ENCODE measurements around the gene RPA3. TPM values are rescaled to one million over a fixed set of nuclear protein-coding genes. Genes with fewer than 3 reads are reported as not detected.
A peak's percentile ranks its signal among the peaks of the same experiment; 100 is the strongest.
"Not testable (repeated sequence)": the region's sequence is repeated elsewhere in the genome, so short reads cannot be mapped to it uniquely, and the experiment has no call there.

RPA3 gene
- polyA plus RNA-seq, 3 donors from 2014 or later, result 59.0 to 90.4 (median 62.3) TPM

GRCh38 chr7:7696458-7697119 is 21.8 kb downstream of the RPA3 start:
- Mint-ChIP-seq H3K27me3 (ENCODE audit: low read depth in 3 of 3) (peaks cover 0 to 2% (median 0%) of the 10 kb centered on the region in 3 donors), H3K9me3 (no peaks in the 10 kb centered on the region), H3K4me3 (no peak overlapping the region), H3K27ac (peak overlapping the region in 1 of 6 donors; percentile 57), H3K36me3 (peaks cover 12 to 15% (median 12%) of the 10 kb centered on the region in 3 donors), H3K4me1 (peaks cover 15 to 44% of the 10 kb centered on the region in 2 donors)
- DNase-seq, result no peak

- peaks cover 12 to 15% (median 12%) of the 10 kb centered on the region in 3 donors for H3K36me3 Mint-ChIP-seq
- peaks cover 0 to 2% (median 0%) of the 10 kb centered on the region in 3 donors for H3K27me3 Mint-ChIP-seq (ENCODE audit: low read depth in 3 of 3)
- H3K4me1 Mint-ChIP-seq, result peaks cover 9 to 35% of the 10 kb centered on the region in 2 donors
- H3K9me3 Mint-ChIP-seq, result no peaks in the 10 kb centered on the region
- H3K4me3 Mint-ChIP-seq, result no peak overlapping the region
- no peak overlapping the region for H3K27ac Mint-ChIP-seq
- no peak for DNase-seq
Observed at GRCh38 chr7:7695111-7695817, 23.1 kb downstream of the RPA3 start.

- no peak overlapping the region for H3K27ac Mint-ChIP-seq
- H3K27me3 Mint-ChIP-seq (ENCODE audit: low read depth in 3 of 3), result peaks cover 0 to 2% (median 0%) of the 10 kb centered on the region in 3 donors
- peaks cover 12 to 15% (median 12%) of the 10 kb centered on the region in 3 donors for H3K36me3 Mint-ChIP-seq
- H3K4me3 Mint-ChIP-seq, result no peak overlapping the region
- H3K9me3 Mint-ChIP-seq, result no peaks in the 10 kb centered on the region
- no peak for DNase-seq
- peaks cover 2 to 27% of the 10 kb centered on the region in 2 donors for H3K4me1 Mint-ChIP-seq
Observed at GRCh38 chr7:7694542-7694941, 23.9 kb downstream of the RPA3 start.

GRCh38 chr7:7693881-7694280 is 24.5 kb downstream of the RPA3 start:
- Mint-ChIP-seq H3K36me3 (peaks cover 12 to 15% (median 12%) of the 10 kb centered on the region in 3 donors), H3K4me1 (peaks cover 0 to 24% of the 10 kb centered on the region in 2 donors), H3K9me3 (no peaks in the 10 kb centered on the region), H3K4me3 (no peak overlapping the region), H3K27ac (no peak overlapping the region), H3K27me3 (ENCODE audit: low read depth in 3 of 3) (peaks cover 0 to 2% (median 0%) of the 10 kb centered on the region in 3 donors)
- DNase-seq, result no peak

DNA sequence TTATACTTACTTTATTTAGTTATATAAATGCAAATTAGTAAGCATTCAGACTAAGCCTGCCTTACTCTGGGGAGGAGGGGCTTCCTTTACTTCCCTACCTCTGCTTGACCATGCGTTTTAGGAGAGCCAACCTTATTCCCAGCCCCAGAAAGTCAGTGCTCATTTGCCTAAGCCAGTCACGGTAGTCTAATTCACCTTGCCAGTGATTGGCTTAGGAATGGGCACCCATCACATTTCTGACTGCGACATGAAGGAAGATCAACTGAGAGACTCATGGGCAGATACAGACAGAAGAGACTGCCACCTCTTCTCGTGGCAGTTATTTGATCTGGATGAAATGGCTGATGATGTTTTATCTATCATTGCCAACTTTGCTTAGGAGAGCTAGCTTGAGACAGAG is 29.5 kb downstream of the RPA3 start:
- Mint-ChIP-seq H3K4me1 (peaks cover 5 to 25% of the 10 kb centered on the region in 2 donors), H3K4me3 (no peak overlapping the region), H3K36me3 (no peaks in the 10 kb centered on the region), H3K27me3 (ENCODE audit: low read depth in 3 of 3) (no peaks in the 10 kb centered on the region), H3K9me3 (no peaks in the 10 kb centered on the region), H3K27ac (no peak overlapping the region)
- no peak for DNase-seq

DNA sequence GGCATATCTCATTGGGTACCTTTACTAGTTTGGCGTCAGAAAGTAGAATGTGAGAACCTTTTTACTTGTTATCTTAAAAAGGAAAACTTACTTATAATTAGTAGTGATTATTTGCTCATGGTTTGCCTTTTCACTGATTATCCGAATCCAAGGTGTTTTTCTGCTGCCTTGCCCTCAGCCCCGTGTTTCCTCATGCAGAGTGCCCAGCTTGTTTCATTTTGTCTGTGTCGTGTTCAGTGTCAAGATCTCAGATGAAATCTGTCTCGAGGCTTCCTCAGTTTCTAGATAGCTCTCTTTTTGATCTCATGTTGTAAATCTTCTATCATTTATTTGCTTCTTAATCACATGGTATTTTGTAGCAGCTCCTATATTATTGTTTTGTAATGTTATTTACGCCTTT is 30.1 kb downstream of the RPA3 start:
- Mint-ChIP-seq H3K36me3 (no peaks in the 10 kb centered on the region), H3K27ac (peak overlapping the region in 2 of 6 donors; percentile 31 to 42), H3K4me3 (peak overlapping the region in 1 of 5 donors; percentile 8), H3K9me3 (no peaks in the 10 kb centered on the region), H3K27me3 (ENCODE audit: low read depth in 3 of 3) (no peaks in the 10 kb centered on the region), H3K4me1 (peaks cover 5 to 25% of the 10 kb centered on the region in 2 donors)
- DNase-seq, result no peak

DNA sequence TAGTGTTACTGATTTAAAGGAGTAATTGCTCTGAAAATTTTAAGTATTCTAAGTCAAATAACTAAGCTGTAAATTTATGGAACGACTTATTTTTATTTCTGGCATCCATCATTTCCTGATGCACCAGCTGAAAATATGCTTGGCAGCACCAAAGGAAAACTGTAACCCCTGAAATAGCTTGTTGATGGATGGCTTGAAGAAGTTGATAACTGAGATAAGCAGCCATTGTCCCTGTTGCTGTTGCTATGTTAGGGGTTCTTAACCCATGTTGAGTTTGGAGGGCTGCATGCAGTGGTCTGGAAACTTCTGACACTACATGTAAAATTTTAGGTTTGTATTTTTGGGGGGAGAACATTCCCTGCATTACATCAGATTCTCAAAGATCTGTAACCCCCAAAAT is 30.6 kb downstream of the RPA3 start:
- peaks cover 6 to 29% of the 10 kb centered on the region in 2 donors for H3K4me1 Mint-ChIP-seq
- peak overlapping the region in 1 of 5 donors; percentile 8 for H3K4me3 Mint-ChIP-seq
- no peaks in the 10 kb centered on the region for H3K27me3 Mint-ChIP-seq (ENCODE audit: low read depth in 3 of 3)
- no peaks in the 10 kb centered on the region for H3K36me3 Mint-ChIP-seq
- no peaks in the 10 kb centered on the region for H3K9me3 Mint-ChIP-seq
- peak overlapping the region in 1 of 6 donors; percentile 31 for H3K27ac Mint-ChIP-seq
- DNase-seq, result no peak

DNA sequence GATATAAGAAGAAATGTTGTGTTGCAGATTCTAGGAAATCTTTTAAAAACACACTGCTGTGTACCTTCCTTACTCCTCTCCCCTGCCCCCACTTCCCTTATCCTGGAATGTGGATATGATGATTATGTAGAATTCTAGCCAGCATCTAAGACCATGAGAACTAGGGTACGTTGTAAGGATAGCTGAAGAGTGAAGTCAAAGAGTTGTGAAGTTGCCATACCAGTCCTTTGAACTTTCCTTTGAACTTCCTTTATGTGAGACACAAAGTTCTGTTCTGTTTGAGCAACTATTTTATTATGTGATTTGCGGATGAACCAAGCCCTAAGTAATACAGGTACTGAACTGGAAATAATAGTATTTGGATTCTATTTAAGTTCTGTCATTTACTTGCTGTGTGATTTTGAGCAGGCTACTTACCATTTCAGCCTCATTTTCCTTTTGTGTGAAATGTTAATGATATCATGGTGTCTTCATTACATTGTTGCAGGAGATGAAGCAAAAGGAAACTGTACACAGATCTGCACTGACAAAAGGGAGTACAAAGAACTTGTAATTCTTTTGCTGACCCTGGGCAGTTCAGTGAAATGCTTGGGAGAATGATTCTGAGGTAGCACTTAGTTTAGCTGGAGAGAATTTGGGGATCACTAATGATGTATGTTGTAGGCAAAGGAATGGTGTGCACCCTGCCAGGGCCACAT is 31.4 kb downstream of the RPA3 start:
- Mint-ChIP-seq H3K4me1 (peaks cover 9 to 32% of the 10 kb centered on the region in 2 donors), H3K36me3 (no peaks in the 10 kb centered on the region), H3K9me3 (no peaks in the 10 kb centered on the region), H3K27me3 (ENCODE audit: low read depth in 3 of 3) (no peaks in the 10 kb centered on the region), H3K4me3 (no peak overlapping the region), H3K27ac (peak overlapping the region in 2 of 6 donors; percentile 3 to 77)
- no peak for DNase-seq

DNA sequence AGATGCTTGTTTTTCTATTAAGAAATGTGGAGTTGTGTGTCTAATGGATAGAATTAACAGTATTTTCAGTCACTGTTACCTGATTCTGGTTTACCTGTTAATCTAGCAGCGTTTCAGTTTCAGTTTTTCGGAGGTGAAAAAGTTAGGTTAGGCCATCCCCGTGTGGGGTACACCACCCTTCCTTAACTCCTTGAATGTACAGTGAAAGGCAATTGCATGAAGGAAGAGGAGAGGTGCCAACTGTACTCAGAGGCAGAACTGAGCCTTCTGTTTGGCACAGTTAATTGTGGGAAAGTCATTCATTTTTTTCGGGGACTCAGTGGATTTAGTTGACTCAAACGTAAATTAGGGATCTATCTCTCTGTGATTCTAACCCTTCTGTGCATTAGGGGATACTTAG is 35.5 kb downstream of the RPA3 start:
- Mint-ChIP-seq H3K27ac (peak overlapping the region in 1 of 6 donors; percentile 34), H3K36me3 (peaks cover 3% of the 10 kb centered on the region in 3 donors), H3K4me3 (no peak overlapping the region), H3K4me1 (peaks cover 19 to 45% of the 10 kb centered on the region in 2 donors), H3K9me3 (peaks cover 0 to 3% (median 3%) of the 10 kb centered on the region in 6 donors), H3K27me3 (ENCODE audit: low read depth in 3 of 3) (peaks cover 0 to 2% (median 0%) of the 10 kb centered on the region in 3 donors)
- no peak for DNase-seq

DNA sequence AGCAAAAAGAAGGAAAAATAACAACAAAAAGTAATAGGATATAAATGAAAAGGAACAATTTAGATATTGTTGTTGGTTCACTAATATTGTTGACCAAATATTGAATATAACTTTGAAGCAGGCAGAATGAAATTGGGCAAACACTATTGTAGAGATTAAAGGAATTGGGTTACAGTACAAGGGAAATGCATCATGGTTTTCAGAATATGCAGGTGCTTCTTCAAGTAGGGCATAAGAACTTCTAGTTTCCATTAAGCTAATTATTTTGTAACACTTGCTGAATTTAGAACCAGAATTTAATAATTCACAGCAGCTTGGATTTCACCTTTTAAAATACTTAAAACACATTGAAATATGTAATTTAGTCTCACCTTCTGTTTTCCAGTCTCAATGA is 36.5 kb downstream of the RPA3 start:
- DNase-seq, result no peak
- H3K27ac Mint-ChIP-seq, result peak overlapping the region in 3 of 6 donors; percentile 1 to 60 (median 15)
- H3K9me3 Mint-ChIP-seq, result peaks cover 0 to 7% (median 4%) of the 10 kb centered on the region in 6 donors
- no peak overlapping the region for H3K4me3 Mint-ChIP-seq
- peaks cover 4 to 6% (median 4%) of the 10 kb centered on the region in 3 donors for H3K36me3 Mint-ChIP-seq
- H3K4me1 Mint-ChIP-seq, result peaks cover 19 to 39% of the 10 kb centered on the region in 2 donors
- peaks cover 0 to 2% (median 0%) of the 10 kb centered on the region in 3 donors for H3K27me3 Mint-ChIP-seq (ENCODE audit: low read depth in 3 of 3)

DNA sequence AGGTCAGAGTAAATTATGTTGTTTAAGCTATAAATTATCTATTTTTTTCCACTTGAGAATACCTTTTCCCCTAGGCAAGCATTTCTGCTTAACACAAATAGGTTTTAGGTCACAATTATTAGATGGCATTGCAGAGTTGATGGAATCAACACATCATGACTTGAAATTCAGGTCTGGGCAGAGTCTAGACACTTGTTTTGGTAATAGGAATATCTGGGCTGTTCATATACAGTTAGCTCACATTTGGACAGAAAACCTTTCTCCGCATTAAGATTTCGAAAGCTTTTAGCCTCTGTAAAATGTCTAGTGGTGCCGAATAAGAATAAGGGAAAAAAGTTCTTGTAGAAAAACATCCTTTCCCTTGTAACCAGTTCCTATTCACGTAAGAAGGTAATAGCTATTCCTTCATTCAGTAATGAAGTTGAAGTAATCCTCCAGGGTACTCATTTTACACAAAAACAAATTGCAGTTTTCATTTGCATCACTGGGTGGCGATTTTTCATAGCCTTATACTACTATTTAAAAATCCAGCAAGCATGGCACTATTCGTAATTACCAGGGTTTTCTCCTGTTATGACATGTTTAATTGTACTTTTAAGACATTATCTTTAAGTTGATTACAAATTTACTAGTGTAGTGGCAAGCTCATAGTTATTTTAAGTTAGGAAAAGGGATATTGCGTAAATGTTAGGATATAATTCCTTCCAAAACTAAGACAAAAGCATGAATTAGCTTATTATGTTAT is 37.0 kb downstream of the RPA3 start:
- peak; percentile 35 to 54 (median 48) for DNase-seq
- H3K9me3 Mint-ChIP-seq, result peaks cover 0 to 7% (median 4%) of the 10 kb centered on the region in 6 donors
- H3K4me1 Mint-ChIP-seq, result peaks cover 19 to 33% of the 10 kb centered on the region in 2 donors
- H3K36me3 Mint-ChIP-seq, result peaks cover 4 to 6% (median 4%) of the 10 kb centered on the region in 3 donors
- no peak overlapping the region for H3K4me3 Mint-ChIP-seq
- H3K27me3 Mint-ChIP-seq (ENCODE audit: low read depth in 3 of 3), result peaks cover 0 to 2% (median 0%) of the 10 kb centered on the region in 3 donors
- H3K27ac Mint-ChIP-seq, result peak overlapping the region; percentile 15 to 65 (median 47)

DNA sequence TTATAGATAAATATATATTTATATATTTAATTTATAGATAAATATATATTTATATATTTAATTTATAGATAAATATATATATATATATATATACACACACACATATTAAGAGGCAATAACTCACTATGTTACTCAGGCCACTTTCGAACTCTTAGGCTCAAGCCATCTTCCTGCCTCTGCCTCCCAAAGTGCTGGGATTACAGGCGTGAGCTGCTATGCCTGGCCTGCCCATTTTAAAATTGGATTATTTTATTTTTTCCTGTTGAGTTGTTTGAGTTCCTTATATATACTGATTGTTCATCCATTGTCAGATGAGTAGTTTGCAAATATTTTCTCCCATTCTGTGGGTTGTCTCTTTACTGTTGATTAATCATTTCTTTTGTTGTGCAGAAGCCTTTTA is 38.8 kb downstream of the RPA3 start:
- Mint-ChIP-seq H3K4me1 (peaks cover 19 to 31% of the 10 kb centered on the region in 2 donors), H3K27ac (peak overlapping the region in 3 of 6 donors; percentile 2 to 46 (median 25))
- H3K9me3 Mint-ChIP-seq; H3K4me3 Mint-ChIP-seq; H3K36me3 Mint-ChIP-seq; H3K27me3 Mint-ChIP-seq (ENCODE audit: low read depth in 3 of 3); DNase-seq: not testable (repeated sequence)

DNA sequence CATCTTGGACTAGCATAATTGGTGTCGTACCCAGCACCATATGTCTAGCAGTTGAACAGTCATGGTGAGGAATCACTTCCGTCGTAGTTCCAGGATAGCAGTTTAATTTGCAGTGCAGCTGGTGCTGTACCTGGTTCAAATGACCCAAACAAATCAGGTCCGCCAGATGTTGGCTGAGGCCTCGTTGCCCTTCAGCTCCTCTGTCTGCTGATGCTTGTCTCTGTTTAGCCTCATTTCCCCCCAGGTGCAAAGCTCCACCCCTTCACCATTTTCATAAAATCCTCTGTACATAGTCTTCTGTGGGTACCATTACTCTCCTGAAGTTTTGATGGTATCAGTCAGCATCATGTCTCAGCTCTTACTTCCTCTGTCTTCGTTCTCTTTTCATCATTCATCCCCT is 42.7 kb downstream of the RPA3 start:
- Mint-ChIP-seq H3K27ac (peak overlapping the region in 2 of 6 donors; percentile 1 to 51), H3K9me3 (peaks cover 0 to 7% (median 4%) of the 10 kb centered on the region in 6 donors), H3K36me3 (peaks cover 6 to 12% (median 11%) of the 10 kb centered on the region in 3 donors), H3K4me1 (peaks cover 8 to 23% of the 10 kb centered on the region in 2 donors), H3K27me3 (ENCODE audit: low read depth in 3 of 3) (peaks cover 0 to 2% (median 2%) of the 10 kb centered on the region in 3 donors), H3K4me3 (no peak overlapping the region)
- no peak for DNase-seq
